ENCODE measurements around the gene MRPL18.

GRCh38 chr6:159758031-159759001, 32.0 kb upstream of the MRPL18 start:
- TF ChIP-seq POLR2A (IDR thresholded peaks at IDR 0.05), result no peak
- no peak for TF ChIP-seq CTCF (IDR thresholded peaks at IDR 0.05)

Data from body of pancreas (tissue), 4 donors.